ENCODE results near the gene PLA2G4E. TPM values are rescaled to one million over a fixed set of nuclear protein-coding genes. Genes with fewer than 3 reads are reported as not detected.
A peak's percentile ranks its signal among the peaks of the same experiment; 100 is the strongest.

PLA2G4E gene
- total and polyA plus RNA-seq, 7 donors: 0.01 to 0.34 (median 0.08) TPM; not detected in 2

GRCh38 chr15:41961001-41961518 lies 59.8 kb downstream of the PLA2G4E start:
- H3K4me3 ChIP-seq: no peak overlapping the region
- DNase-seq (no peak), ATAC-seq (no peak)
- H3K9me3 ChIP-seq: no peaks in the 10 kb centered on the region
- no peak for TF ChIP-seq CTCF (IDR thresholded peaks at IDR 0.05)
- intact Hi-C loops (cut with DNase I): no loop called here
- H3K4me1 ChIP-seq: peaks cover 12% of the 10 kb centered on the region
- WGBS, 3 donors: 63 to 70% (median 69%) methylated on average over 2 of the region's 2 CpGs
- no peaks in the 10 kb centered on the region for H3K36me3 ChIP-seq (ENCODE audit: insufficient read depth in 1 of 2, low read depth in 1 of 2)
- no peaks in the 10 kb centered on the region for H3K27me3 ChIP-seq (ENCODE audit: insufficient read depth in 3 of 3, low read length in 2 of 3)
- no peak overlapping the region for H3K27ac ChIP-seq

GRCh38 chr15:41958002-41958420 lies 62.8 kb downstream of the PLA2G4E start:
- Histone ChIP-seq H3K27ac (no peak overlapping the region), H3K36me3 (ENCODE audit: insufficient read depth in 1 of 2, low read depth in 1 of 2) (peaks cover 0 to 6% of the 10 kb centered on the region in 2 donors), H3K4me3 (no peak overlapping the region), H3K4me1 (peaks cover 12% of the 10 kb centered on the region), H3K27me3 (ENCODE audit: insufficient read depth in 3 of 3, low read length in 2 of 3) (no peaks in the 10 kb centered on the region), H3K9me3 (no peaks in the 10 kb centered on the region)
- TF ChIP-seq CTCF (IDR thresholded peaks at IDR 0.05): no peak
- ATAC-seq (no peak), DNase-seq (no peak)
- 66 to 68% (median 67%) methylated on average over 7 of the region's 7 CpGs for WGBS, 3 donors
- intact Hi-C loops (cut with DNase I): no loop called here

- intact Hi-C loops (cut with DNase I): no loop called here
- Histone ChIP-seq H3K27me3 (ENCODE audit: insufficient read depth in 3 of 3, low read length in 2 of 3) (no peaks in the 10 kb centered on the region), H3K4me3 (no peak overlapping the region), H3K27ac (no peak overlapping the region), H3K9me3 (no peaks in the 10 kb centered on the region), H3K4me1 (peaks cover 12% of the 10 kb centered on the region), H3K36me3 (ENCODE audit: insufficient read depth in 1 of 2, low read depth in 1 of 2) (peaks cover 0 to 7% of the 10 kb centered on the region in 2 donors)
- 89 to 92% (median 91%) methylated on average over 12 of the region's 12 CpGs for WGBS, 3 donors
- ATAC-seq: no peak
- no peak for DNase-seq
- TF ChIP-seq CTCF (IDR thresholded peaks at IDR 0.05): no peak
Measured at GRCh38 chr15:41957021-41957897, 63.6 kb downstream of the PLA2G4E start.

GRCh38 chr15:41955807-41956525 lies 64.9 kb downstream of the PLA2G4E start:
- no peak overlapping the region for H3K4me3 ChIP-seq
- no peak overlapping the region for H3K27ac ChIP-seq
- DNase-seq: no peak
- no peak for TF ChIP-seq CTCF (IDR thresholded peaks at IDR 0.05)
- H3K4me1 ChIP-seq: peaks cover 12% of the 10 kb centered on the region
- intact Hi-C loops (cut with DNase I): no loop called here
- 54 to 61% (median 59%) methylated on average over 21 of the region's 21 CpGs for WGBS, 3 donors
- ATAC-seq: peak in 2 of 4 donors; percentile 47 to 53
- no peaks in the 10 kb centered on the region for H3K27me3 ChIP-seq (ENCODE audit: insufficient read depth in 3 of 3, low read length in 2 of 3)
- peaks cover 0 to 7% of the 10 kb centered on the region in 2 donors for H3K36me3 ChIP-seq (ENCODE audit: insufficient read depth in 1 of 2, low read depth in 1 of 2)
- H3K9me3 ChIP-seq: no peaks in the 10 kb centered on the region
